Mesenchymal stem cell (in vitro differentiated cells and primary cell): ENCODE results near the gene IKZF1.

ENCODE experiments used
- DNase-seq: peaks from one replicate; pipeline ENCODE4 v3.0.0-alpha.2; 2013
- H2AFZ ChIP-seq: one replicate; pipeline ENCODE4 v1.6.1; 2013; ENCODE audit warnings: low read depth, mild to moderate bottlenecking, control low read depth, inconsistent platforms, low read length, moderate library complexity
- H2AK5ac ChIP-seq: 2 replicates; pipeline ENCODE4 v1.6.1; 2013; ENCODE audit warnings: low read length, moderate library complexity, mild to moderate bottlenecking, inconsistent platforms; ENCODE audit not compliant: severe bottlenecking
- H2BK120ac ChIP-seq: one replicate; pipeline ENCODE4 v1.6.1; 2013; ENCODE audit warnings: low read depth, mild to moderate bottlenecking, inconsistent platforms, low read length, moderate library complexity
- H2BK12ac ChIP-seq, 2 experiments: one replicate each; pipeline ENCODE4 v1.6.1; 2013; ENCODE audit warnings: inconsistent platforms in 2 of 2, low read length in 2 of 2, mild to moderate bottlenecking in 2 of 2, moderate library complexity in 2 of 2, control low read depth in 1 of 2
- H2BK15ac ChIP-seq: one replicate; pipeline ENCODE4 v1.6.1; 2013; ENCODE audit warnings: mild to moderate bottlenecking, low read depth, inconsistent platforms; ENCODE audit not compliant: poor library complexity, severe bottlenecking
- H2BK5ac ChIP-seq: 2 replicates; pipeline ENCODE4 v1.6.1; 2013; ENCODE audit warnings: low read depth, mild to moderate bottlenecking, low read length, control low read depth, inconsistent platforms; ENCODE audit not compliant: poor library complexity, severe bottlenecking
- H3K14ac ChIP-seq, 2 experiments: one replicate each; pipeline ENCODE4 v1.6.1; 2013; ENCODE audit warnings: inconsistent platforms in 2 of 2, low read length in 2 of 2, control low read depth in 1 of 2, mild to moderate bottlenecking in 1 of 2, moderate library complexity in 1 of 2
- H3K18ac ChIP-seq, 2 experiments: one replicate each; pipeline ENCODE4 v1.6.1; 2013; ENCODE audit warnings: inconsistent platforms in 2 of 2, low read length in 2 of 2, control low read depth in 1 of 2, low read depth in 1 of 2, mild to moderate bottlenecking in 1 of 2
- H3K23ac ChIP-seq, 2 experiments: one replicate each; pipeline ENCODE4 v1.6.1; 2013; ENCODE audit warnings: inconsistent platforms in 2 of 2, low read length in 2 of 2, mild to moderate bottlenecking in 2 of 2, moderate library complexity in 2 of 2, control low read depth in 1 of 2
- H3K27ac ChIP-seq: 2 replicates; pipeline ENCODE4 v1.5.1; 2013; ENCODE audit warnings: mild to moderate bottlenecking, moderate library complexity, low read length, control low read depth, inconsistent platforms; ENCODE audit not compliant: poor library complexity, severe bottlenecking
- H3K27me3 ChIP-seq, 2 experiments: 2 replicates each; pipeline versions ENCODE4 v1.6.1 to v1.7.0; 2013; ENCODE audit warnings: low read length in 2 of 2, mild to moderate bottlenecking in 2 of 2, moderate library complexity in 2 of 2, control low read depth in 1 of 2, inconsistent platforms in 1 of 2; ENCODE audit not compliant: control insufficient read depth in 1 of 2, insufficient read depth in 1 of 2
- H3K36me3 ChIP-seq, 2 experiments: 2 replicates each; pipeline versions ENCODE4 v1.6.1 to v1.7.0; 2013; ENCODE audit warnings: low read length in 2 of 2, control low read depth in 1 of 2, inconsistent platforms in 1 of 2, low read depth in 1 of 2, mild to moderate bottlenecking in 1 of 2; ENCODE audit not compliant: insufficient read depth in 2 of 2, control insufficient read depth in 1 of 2
- H3K4ac ChIP-seq, 2 experiments: one replicate each; pipeline ENCODE4 v1.6.1; 2013; ENCODE audit warnings: inconsistent platforms in 2 of 2, low read length in 2 of 2, mild to moderate bottlenecking in 2 of 2, moderate library complexity in 2 of 2, control low read depth in 1 of 2, low read depth in 1 of 2
- H3K4me1 ChIP-seq: 2 replicates; pipeline ENCODE4 v1.6.1; 2013; ENCODE audit warnings: low read depth, low read length, control low read depth; ENCODE audit not compliant: control insufficient read depth, insufficient read depth
- H3K4me2 ChIP-seq: 2 replicates; pipeline ENCODE4 v1.6.1; 2013; ENCODE audit warnings: low read length, mild to moderate bottlenecking, inconsistent platforms; ENCODE audit not compliant: poor library complexity, severe bottlenecking
- H3K4me3 ChIP-seq, 2 experiments: 2 replicates each; pipeline versions ENCODE4 v1.5.1 to v1.7.0; 2013; ENCODE audit warnings: low read length in 2 of 2, mild to moderate bottlenecking in 2 of 2, control low read depth in 1 of 2, low read depth in 1 of 2; ENCODE audit not compliant: insufficient read depth in 1 of 2
- H3K79me1 ChIP-seq: replicated peaks from 2 replicates; pipeline ENCODE4 v1.6.1; 2013; ENCODE audit warnings: mild to moderate bottlenecking, control low read depth, low read length, inconsistent platforms; ENCODE audit not compliant: poor library complexity, severe bottlenecking
- H3K9ac ChIP-seq: 2 replicates; pipeline ENCODE4 v1.7.0; 2013; ENCODE audit warnings: mild to moderate bottlenecking, low read length, moderate library complexity
- H3K9me3 ChIP-seq: 2 replicates; pipeline ENCODE4 v1.7.0; 2013; ENCODE audit warnings: mild to moderate bottlenecking, low read length; ENCODE audit not compliant: control insufficient read depth
- H4K8ac ChIP-seq: one replicate; pipeline ENCODE4 v1.6.1; 2013; ENCODE audit warnings: inconsistent platforms, mild to moderate bottlenecking, low read length, moderate library complexity
- H4K91ac ChIP-seq: one replicate; pipeline ENCODE4 v1.6.1; 2013; ENCODE audit warnings: mild to moderate bottlenecking, low read length, inconsistent platforms
- WGBS: methylation state at CpG from one replicate; pipeline ENCODE4 v1.1.7; 2013; ENCODE audit warnings: mixed read lengths; 5-methylcytosine and 5-hydroxymethylcytosine counted together

IKZF1 gene

GRCh38 chr7:50372923-50373322, 68.4 kb downstream of the IKZF1 start:
- H3K14ac ChIP-seq, result no peak overlapping the region
- H2BK15ac ChIP-seq, result no peak overlapping the region
- H4K8ac ChIP-seq, result no peak overlapping the region
- H4K91ac ChIP-seq, result no peak overlapping the region
- H3K27ac ChIP-seq, result no peak overlapping the region
- no peak overlapping the region for H2BK5ac ChIP-seq
- no peak overlapping the region for H2AK5ac ChIP-seq
- H2AFZ ChIP-seq, result no peak overlapping the region
- no peak overlapping the region for H2BK12ac ChIP-seq
- no peak overlapping the region for H3K18ac ChIP-seq
- H3K9ac ChIP-seq, result no peak overlapping the region
- H3K4me3 ChIP-seq, result no peak overlapping the region
- H3K9me3 ChIP-seq, result peaks cover 11% of the 10 kb centered on the region
- no peak for DNase-seq
- no peak overlapping the region for H3K4me2 ChIP-seq
- H3K36me3 ChIP-seq, result no peaks in the 10 kb centered on the region
- H3K23ac ChIP-seq, result no peak overlapping the region
- H3K79me1 ChIP-seq, result no peaks in the 10 kb centered on the region
- 75% methylated on average over 4 of the region's 4 CpGs for WGBS
- peaks cover 0 to 6% of the 10 kb centered on the region in 2 experiments for H3K27me3 ChIP-seq
- H3K4me1 ChIP-seq, result no peaks in the 10 kb centered on the region
- H2BK120ac ChIP-seq, result no peak overlapping the region
- no peak overlapping the region for H3K4ac ChIP-seq

- DNase-seq, result no peak
- Histone ChIP-seq H2AFZ (no peak overlapping the region), H4K8ac (no peak overlapping the region), H3K9me3 (no peaks in the 10 kb centered on the region), H3K27ac (no peak overlapping the region), H3K27me3 (peaks cover 16% of the 10 kb centered on the region in 2 experiments), H3K36me3 (no peaks in the 10 kb centered on the region), H3K79me1 (no peaks in the 10 kb centered on the region), H2BK120ac (no peak overlapping the region), H3K23ac (no peak overlapping the region), H3K9ac (no peak overlapping the region), H3K4me3 (no peak overlapping the region), H3K4me1 (no peaks in the 10 kb centered on the region), H2BK15ac (no peak overlapping the region), H2BK5ac (no peak overlapping the region), H2AK5ac (no peak overlapping the region), H4K91ac (no peak overlapping the region), H3K4me2 (no peak overlapping the region), H3K18ac (no peak overlapping the region), H3K14ac (no peak overlapping the region), H3K4ac (no peak overlapping the region), H2BK12ac (no peak overlapping the region)
- WGBS, result 86% methylated on average over 15 of the region's 15 CpGs
Measured at GRCh38 chr7:50376056-50376820, 71.7 kb downstream of the IKZF1 start.

- no peaks in the 10 kb centered on the region for H3K79me1 ChIP-seq
- H2BK120ac ChIP-seq, result no peak overlapping the region
- H2BK12ac ChIP-seq, result no peak overlapping the region
- no peak overlapping the region for H2BK5ac ChIP-seq
- no peak overlapping the region for H4K8ac ChIP-seq
- no peak overlapping the region for H2BK15ac ChIP-seq
- WGBS, result 94% methylated on average over 6 of the region's 9 CpGs
- no peaks in the 10 kb centered on the region for H3K36me3 ChIP-seq
- H3K4me3 ChIP-seq, result no peak overlapping the region
- no peak overlapping the region for H3K4me2 ChIP-seq
- H4K91ac ChIP-seq, result no peak overlapping the region
- H3K27ac ChIP-seq, result no peak overlapping the region
- H3K18ac ChIP-seq, result no peak overlapping the region
- no peaks in the 10 kb centered on the region for H3K9me3 ChIP-seq
- no peak overlapping the region for H3K23ac ChIP-seq
- H3K4me1 ChIP-seq, result no peaks in the 10 kb centered on the region
- DNase-seq, result no peak
- no peak overlapping the region for H2AK5ac ChIP-seq
- H3K27me3 ChIP-seq, result peaks cover 13 to 26% of the 10 kb centered on the region in 2 experiments
- no peak overlapping the region for H3K4ac ChIP-seq
- no peak overlapping the region for H3K9ac ChIP-seq
- no peak overlapping the region for H2AFZ ChIP-seq
- H3K14ac ChIP-seq, result no peak overlapping the region
Measured at GRCh38 chr7:50377356-50377755, 72.8 kb downstream of the IKZF1 start.

GRCh38 chr7:50379082-50379481, 74.6 kb downstream of the IKZF1 start:
- H3K4ac ChIP-seq, result no peak overlapping the region
- no peaks in the 10 kb centered on the region for H3K4me1 ChIP-seq
- no peak overlapping the region for H2BK5ac ChIP-seq
- no peak overlapping the region for H4K8ac ChIP-seq
- H3K4me2 ChIP-seq, result no peak overlapping the region
- peaks cover 16 to 40% of the 10 kb centered on the region in 2 experiments for H3K27me3 ChIP-seq
- DNase-seq, result no peak
- no peaks in the 10 kb centered on the region for H3K79me1 ChIP-seq
- no peak overlapping the region for H3K23ac ChIP-seq
- H3K14ac ChIP-seq, result no peak overlapping the region
- H3K18ac ChIP-seq, result no peak overlapping the region
- H2BK12ac ChIP-seq, result no peak overlapping the region
- H3K9me3 ChIP-seq, result no peaks in the 10 kb centered on the region
- H4K91ac ChIP-seq, result no peak overlapping the region
- no peak overlapping the region for H2AK5ac ChIP-seq
- H3K36me3 ChIP-seq, result no peaks in the 10 kb centered on the region
- no peak overlapping the region for H2BK120ac ChIP-seq
- H3K4me3 ChIP-seq, result no peak overlapping the region
- no peak overlapping the region for H2BK15ac ChIP-seq
- H3K27ac ChIP-seq, result no peak overlapping the region
- H2AFZ ChIP-seq, result no peak overlapping the region
- H3K9ac ChIP-seq, result no peak overlapping the region
- 29% methylated on average over 7 of the region's 10 CpGs for WGBS
